Prostate gland (tissue), 2 donors: Measurements from ENCODE around the gene TSSC4. TPM values are rescaled to one million over a fixed set of nuclear protein-coding genes. Genes with fewer than 3 reads are reported as not detected.

Source experiments
- DNase-seq: peaks from one replicate; pipeline ENCODE4 v3.0.0-alpha.2; 2019; ENCODE audit warnings: low spot score
- H3K27ac ChIP-seq, 2 donors: fragments of 200-600 bp; sonication (generic); 2 replicates each; pipeline ENCODE4 v1.5.1; 2017 to 2019
- H3K27me3 ChIP-seq: fragments of 200-600 bp; sonication (generic); replicated peaks from 2 replicates; pipeline ENCODE4 v1.5.1; 2019; ENCODE audit not compliant: insufficient read depth
- H3K36me3 ChIP-seq, 2 donors: fragments of 200-600 bp; sonication (generic); 1 replicate in 1 of 2; 2 replicates in 1 of 2; pipeline versions ENCODE4 v1.5.1 to v1.8.1; 2017 to 2019
- H3K4me1 ChIP-seq: fragments of 200-600 bp; sonication (generic); replicated peaks from 2 replicates; pipeline ENCODE4 v1.5.1; 2019
- H3K4me3 ChIP-seq, 2 donors: fragments of 200-600 bp; sonication (generic); 2 replicates each; pipeline ENCODE4 v1.5.1; 2017 to 2019
- H3K9me3 ChIP-seq: fragments of 200-600 bp; sonication (generic); 2 replicates; pipeline ENCODE4 v1.5.1; 2017
- CTCF ChIP-seq, 4 experiments: fragments of 200-600 bp in 2 of 4; fragments of 450-650 bp in 2 of 4; sonication (generic) in 2 of 4; IDR thresholded peaks; 1 replicate in 3 of 4; 2 replicates in 1 of 4; pipeline ENCODE4 v1.5.1; 2016 to 2019; ENCODE audit warnings: antibody characterized with exemption in 4 of 4, mild to moderate bottlenecking in 2 of 4, moderate library complexity in 2 of 4
- POLR2A ChIP-seq: fragments of 450-650 bp; IDR thresholded peaks from one replicate; pipeline ENCODE4 v1.6.1; 2016; ENCODE audit warnings: antibody characterized with exemption, mild to moderate bottlenecking
- POLR2AphosphoS5 ChIP-seq: sonication (generic); formaldehyde crosslinking; IDR thresholded peaks from one replicate; pipeline ENCODE4 v1.6.1; 2017; ENCODE audit warnings: antibody characterized with exemption
- WGBS: methylation state at CpG from one replicate; pipeline ENCODE4 v1.1.5; 2018; 5-methylcytosine and 5-hydroxymethylcytosine counted together
- intact Hi-C: fragments of 100-400 bp; cut with DNase I; formaldehyde crosslinking; loops from one replicate; pipeline ENCODE4 v1.14.2; 2022
- total RNA-seq, 2 donors: library from RNA; depleted of rRNA; stranded (reverse); fragments of >200 nt; gene quantifications; one replicate each; pipeline ENCODE4 v1.1.0, GENCODE V29; 2016

TSSC4 gene
- total RNA-seq, 2 donors from 2014 or later, result 40.4 to 71.1 TPM

GRCh38 chr11:2421996-2422395, 21.4 kb downstream of the TSSC4 start:
- no peak overlapping the region for H3K27ac ChIP-seq
- TF ChIP-seq CTCF (IDR thresholded peaks at IDR 0.05) (no peak), POLR2AphosphoS5 (no peak), POLR2A (no peak)
- no peaks in the 10 kb centered on the region for H3K27me3 ChIP-seq
- H3K9me3 ChIP-seq, result no peaks in the 10 kb centered on the region
- DNase-seq, result no peak
- H3K36me3 ChIP-seq, result no peaks in the 10 kb centered on the region
- no peaks in the 10 kb centered on the region for H3K4me1 ChIP-seq
- intact Hi-C loops, result no loop called here
- WGBS, result 87% methylated on average over 17 of the region's 17 CpGs
- no peak overlapping the region for H3K4me3 ChIP-seq

- DNase-seq, result no peak
- Histone ChIP-seq H3K9me3 (no peaks in the 10 kb centered on the region), H3K27ac (no peak overlapping the region), H3K27me3 (no peaks in the 10 kb centered on the region), H3K4me1 (no peaks in the 10 kb centered on the region), H3K4me3 (no peak overlapping the region), H3K36me3 (no peaks in the 10 kb centered on the region)
- 88% methylated on average over 13 of the region's 14 CpGs for WGBS
- no peak for TF ChIP-seq POLR2AphosphoS5
- no peak for TF ChIP-seq POLR2A
- no peak for TF ChIP-seq CTCF (IDR thresholded peaks at IDR 0.05)
- intact Hi-C loops, result no loop called here
These were observed 22.1 kb downstream of the TSSC4 start for GRCh38 chr11:2422461-2423156.

- H3K36me3 ChIP-seq, result no peaks in the 10 kb centered on the region
- intact Hi-C loops, result no loop called here
- no peaks in the 10 kb centered on the region for H3K27me3 ChIP-seq
- no peaks in the 10 kb centered on the region for H3K9me3 ChIP-seq
- 78% methylated on average over 26 of the region's 26 CpGs for WGBS
- H3K4me3 ChIP-seq, result no peak overlapping the region
- H3K4me1 ChIP-seq, result no peaks in the 10 kb centered on the region
- DNase-seq, result no peak
- TF ChIP-seq CTCF (IDR thresholded peaks at IDR 0.05) (no peak), POLR2AphosphoS5 (no peak), POLR2A (no peak)
- no peak overlapping the region for H3K27ac ChIP-seq
These were observed 22.8 kb downstream of the TSSC4 start for GRCh38 chr11:2423157-2424025.

DNA sequence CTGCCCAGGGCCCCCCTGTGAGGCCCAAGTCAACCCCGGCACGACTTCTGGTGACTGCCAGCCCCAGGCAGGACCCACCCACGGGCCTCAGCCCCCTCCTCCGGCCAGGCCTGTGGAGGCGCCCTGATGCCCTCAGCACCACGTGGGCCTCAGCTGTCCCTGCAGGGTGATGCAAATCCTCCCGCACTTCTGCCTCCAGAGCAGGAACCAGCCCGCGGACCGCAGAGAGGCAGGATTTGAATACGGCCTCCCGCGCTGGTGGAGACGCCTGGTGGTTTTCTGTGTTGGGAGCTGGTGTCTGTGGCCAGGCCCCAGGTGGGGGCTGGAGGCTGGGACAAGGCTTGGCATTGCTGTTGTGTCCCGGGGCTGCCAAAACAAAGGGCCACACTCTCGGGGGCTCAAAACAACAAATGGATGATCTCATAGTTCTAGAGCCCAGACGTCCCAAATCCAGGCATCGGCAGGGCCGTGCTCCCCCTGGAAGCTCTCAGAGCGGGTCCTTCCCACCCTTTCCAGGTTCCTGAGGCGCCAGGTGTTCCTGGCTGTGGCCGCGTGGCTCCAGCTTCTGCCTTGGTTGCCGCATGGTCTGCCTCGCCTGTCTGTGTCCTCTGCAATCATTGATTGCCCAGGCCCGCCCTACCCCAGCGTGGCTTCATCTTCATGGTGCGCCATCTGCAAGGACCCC, 24.4 kb downstream of the TSSC4 start:
- H3K36me3 ChIP-seq, result no peaks in the 10 kb centered on the region
- TF ChIP-seq POLR2A (no peak), POLR2AphosphoS5 (no peak), CTCF (IDR thresholded peaks at IDR 0.05) (no peak)
- no peaks in the 10 kb centered on the region for H3K27me3 ChIP-seq
- no peak overlapping the region for H3K27ac ChIP-seq
- intact Hi-C loops, result loop anchor here (5.0 kb wide), 1 partner anchor 462 kb away; the partner anchor contains the start of gene CDKN1C
- WGBS, result 90% methylated on average over 28 of the region's 28 CpGs
- no peak overlapping the region for H3K4me3 ChIP-seq
- no peaks in the 10 kb centered on the region for H3K9me3 ChIP-seq
- no peaks in the 10 kb centered on the region for H3K4me1 ChIP-seq
- DNase-seq, result no peak
